Measurements from ENCODE around the gene CDC42EP2. TPM values are rescaled to one million over a fixed set of nuclear protein-coding genes. Genes with fewer than 3 reads are reported as not detected.

The CDC42EP2 gene
- total RNA-seq, 1 donor, result 0.81 TPM

GRCh38 chr11:65297026-65297672 lies 17.5 kb upstream of the CDC42EP2 start:
- DNase-seq (ENCODE audit: low read depth in 2 of 3, low spot score in 2 of 3), result no peak

DNA sequence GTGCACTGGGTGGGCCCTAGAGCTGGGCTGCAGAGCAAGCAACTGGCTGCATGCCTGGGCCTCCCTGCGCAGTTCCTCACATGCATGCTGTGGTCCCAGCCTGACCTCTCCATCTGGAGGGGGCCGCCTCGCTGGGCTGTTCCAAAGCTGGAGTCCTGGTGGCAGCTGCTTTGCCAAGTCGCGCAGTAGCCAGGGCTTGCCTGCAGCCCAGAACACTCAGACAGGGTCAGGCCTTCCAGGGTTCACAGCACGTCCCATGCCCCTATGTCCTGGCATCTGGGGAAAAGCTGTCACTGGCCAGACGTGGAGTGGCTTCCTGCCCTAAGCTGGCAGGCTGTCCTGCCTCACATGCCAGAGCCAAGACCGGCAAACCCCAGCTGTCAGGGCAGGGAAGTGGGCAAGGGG lies 16.5 kb upstream of the CDC42EP2 start:
- no peak for DNase-seq (ENCODE audit: low read depth in 2 of 3, low spot score in 2 of 3)

DNA sequence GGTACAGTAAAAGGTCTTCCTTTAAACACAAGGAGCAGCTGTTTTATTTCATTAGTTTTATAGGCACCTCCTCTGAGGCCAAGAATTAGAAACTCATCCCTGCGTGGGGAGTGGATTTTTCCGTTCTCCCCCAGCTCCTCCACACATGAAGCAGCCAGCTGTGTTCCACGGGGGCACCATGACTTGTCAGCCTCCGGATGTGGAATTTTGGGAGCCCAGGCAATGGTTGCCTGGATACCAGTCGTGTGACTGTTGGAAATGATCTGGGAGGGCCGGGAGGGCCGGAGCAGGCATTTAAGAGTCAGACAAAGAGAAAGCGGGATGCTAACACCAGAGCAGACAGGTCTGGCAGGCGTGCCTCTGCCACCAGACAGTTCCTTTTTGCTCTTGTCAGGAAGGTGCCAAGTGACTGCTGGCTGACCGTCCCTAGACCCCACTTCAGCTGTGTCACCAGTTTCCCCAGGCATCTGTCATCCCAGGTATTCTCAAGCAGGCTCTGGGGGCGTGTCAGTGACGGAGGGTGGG lies 15.9 kb upstream of the CDC42EP2 start:
- no peak for DNase-seq (ENCODE audit: low read depth in 2 of 3, low spot score in 2 of 3)

DNA sequence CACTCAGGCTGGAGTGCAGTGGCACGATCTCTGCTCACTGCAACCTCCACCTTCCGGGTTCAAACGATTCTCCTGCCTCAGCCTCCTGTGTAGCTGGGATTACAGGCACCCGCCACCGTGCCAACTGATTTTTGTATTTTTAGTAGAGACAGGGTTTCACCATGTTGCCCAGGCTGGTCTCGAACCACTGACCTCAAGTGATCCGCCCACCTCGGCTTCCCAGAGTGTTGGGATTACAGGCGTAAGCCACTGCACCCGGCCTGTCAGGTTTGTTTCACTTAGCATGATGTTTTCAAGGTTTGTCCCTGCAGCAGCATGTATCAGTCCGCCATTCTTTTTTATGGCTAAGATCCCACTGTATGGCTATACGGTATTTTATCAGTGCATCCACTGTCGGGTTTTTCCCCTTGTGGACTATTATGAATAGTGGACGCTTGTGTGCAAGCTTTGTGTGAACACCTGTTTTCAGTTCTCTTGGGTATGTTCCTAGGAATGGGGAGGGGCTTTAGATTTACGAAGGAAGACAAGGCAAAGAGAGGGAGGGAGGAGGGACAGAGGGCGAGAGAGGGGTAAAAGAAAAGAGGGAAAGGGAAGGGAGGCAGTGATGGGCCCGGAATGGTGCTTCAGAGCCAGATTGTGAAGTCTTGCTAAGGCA lies 13.9 kb upstream of the CDC42EP2 start:
- no peak for DNase-seq (ENCODE audit: low read depth in 2 of 3, low spot score in 2 of 3)

- DNase-seq (ENCODE audit: low read depth in 2 of 3, low spot score in 2 of 3), result no peak
These were observed 13.0 kb upstream of the CDC42EP2 start for GRCh38 chr11:65301491-65302329.

- DNase-seq (ENCODE audit: low read depth in 2 of 3, low spot score in 2 of 3), result no peak
These were observed 11.1 kb upstream of the CDC42EP2 start for GRCh38 chr11:65303555-65303954.

GRCh38 chr11:65304110-65304509 lies 10.6 kb upstream of the CDC42EP2 start:
- no peak for DNase-seq (ENCODE audit: low read depth in 2 of 3, low spot score in 2 of 3)

DNA sequence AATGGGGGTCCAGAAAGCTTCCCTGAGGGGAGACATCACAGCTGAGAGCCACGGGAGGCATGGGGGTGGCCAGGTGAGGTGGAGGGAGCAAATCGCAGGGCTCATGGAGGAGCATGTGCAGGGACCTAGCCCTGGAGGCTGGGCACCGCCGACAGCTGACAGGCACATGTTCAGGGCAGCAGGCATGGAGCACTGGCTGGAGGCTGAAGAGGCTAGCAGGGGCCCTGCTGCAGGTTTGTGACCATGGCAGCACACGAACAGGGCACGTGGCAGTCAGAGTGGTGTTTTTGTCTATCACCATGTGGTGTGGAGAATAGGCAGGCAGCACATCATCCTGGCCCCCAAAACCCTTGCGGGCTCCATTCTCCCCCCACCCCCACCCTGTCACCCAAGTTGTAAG lies 10.1 kb upstream of the CDC42EP2 start:
- no peak for DNase-seq (ENCODE audit: low read depth in 2 of 3, low spot score in 2 of 3)

GRCh38 chr11:65305501-65306268 lies 9.0 kb upstream of the CDC42EP2 start:
- DNase-seq (ENCODE audit: low read depth in 2 of 3, low spot score in 2 of 3), result no peak

GRCh38 chr11:65307298-65308229 lies 7.1 kb upstream of the CDC42EP2 start:
- DNase-seq (ENCODE audit: low read depth in 2 of 3, low spot score in 2 of 3), result no peak

DNA sequence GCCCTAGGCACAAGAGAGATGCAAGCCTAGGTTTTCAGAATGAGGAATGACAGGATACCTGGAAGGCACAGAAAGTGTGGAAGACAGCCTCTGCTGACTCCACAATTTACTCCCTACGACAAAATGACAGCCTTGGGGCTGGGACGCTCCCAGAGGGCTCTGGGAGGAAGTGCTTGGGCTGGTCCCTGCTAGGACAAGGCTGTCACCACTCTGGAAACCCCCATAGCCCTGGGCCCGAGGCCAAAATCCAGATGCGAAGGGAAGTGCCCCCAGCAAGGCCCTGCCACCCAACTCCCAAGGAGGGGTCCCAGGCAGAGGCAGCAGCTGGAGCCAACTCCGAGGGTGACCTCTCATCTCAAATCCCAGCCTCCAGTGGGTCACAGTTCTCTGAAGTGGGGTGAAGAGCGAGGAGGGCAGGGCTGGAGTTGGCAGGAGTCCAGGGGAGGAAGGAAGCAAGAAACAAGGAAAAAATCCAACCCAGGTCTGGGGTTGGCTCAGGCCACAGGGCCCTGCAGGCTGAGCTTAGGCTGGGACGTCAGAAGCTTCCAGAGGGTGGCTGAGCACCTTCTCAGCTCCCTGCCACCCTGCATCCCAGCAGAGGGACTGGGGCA lies 6.3 kb upstream of the CDC42EP2 start:
- DNase-seq (ENCODE audit: low read depth in 2 of 3, low spot score in 2 of 3), result peak in 2 of 3 donors; percentile 68 to 69

DNA sequence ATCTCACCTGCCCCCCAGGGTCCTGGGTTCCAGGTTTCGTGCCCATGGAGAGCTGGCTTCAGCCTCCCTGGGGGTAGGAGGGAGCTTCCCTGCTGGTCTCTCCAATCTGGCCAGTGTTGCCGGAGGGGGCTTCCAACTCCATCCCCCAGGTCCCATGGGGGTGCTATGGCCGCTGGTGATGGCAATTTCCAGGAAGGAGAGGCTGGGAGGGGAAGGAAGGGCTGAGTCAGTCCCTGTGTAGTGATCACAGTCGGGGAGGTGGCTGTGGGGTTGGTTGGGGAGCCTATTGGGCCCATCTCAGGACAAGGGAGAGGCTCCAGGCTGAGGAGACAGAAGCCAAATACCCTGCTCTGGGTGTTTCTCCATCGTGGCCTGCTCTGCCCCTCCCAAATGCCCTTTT lies 5.7 kb upstream of the CDC42EP2 start:
- no peak for DNase-seq (ENCODE audit: low read depth in 2 of 3, low spot score in 2 of 3)

- DNase-seq (ENCODE audit: low read depth in 2 of 3, low spot score in 2 of 3), result no peak
These were observed 4.5 kb upstream of the CDC42EP2 start for GRCh38 chr11:65310215-65310614.

DNA sequence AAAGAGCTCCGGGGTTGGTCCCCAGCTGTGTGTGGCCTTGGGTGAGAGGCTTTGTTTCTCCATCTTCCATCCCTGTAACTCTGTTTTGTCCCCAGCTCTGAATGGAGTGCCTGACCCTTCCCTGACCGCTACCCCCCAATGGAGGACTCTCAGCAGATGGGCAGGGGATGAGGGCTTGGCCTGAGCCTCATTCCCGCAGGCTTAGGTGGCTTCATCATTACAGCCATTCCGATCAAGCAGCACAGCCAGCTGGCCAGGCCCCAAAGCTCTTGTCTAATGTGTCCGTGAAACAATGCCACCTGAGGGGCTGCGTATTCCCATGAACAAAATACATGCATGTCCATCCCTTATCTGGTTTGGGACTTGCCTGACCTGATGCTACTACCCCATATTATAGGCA lies 3.9 kb upstream of the CDC42EP2 start:
- no peak for DNase-seq (ENCODE audit: low read depth in 2 of 3, low spot score in 2 of 3)

DNA sequence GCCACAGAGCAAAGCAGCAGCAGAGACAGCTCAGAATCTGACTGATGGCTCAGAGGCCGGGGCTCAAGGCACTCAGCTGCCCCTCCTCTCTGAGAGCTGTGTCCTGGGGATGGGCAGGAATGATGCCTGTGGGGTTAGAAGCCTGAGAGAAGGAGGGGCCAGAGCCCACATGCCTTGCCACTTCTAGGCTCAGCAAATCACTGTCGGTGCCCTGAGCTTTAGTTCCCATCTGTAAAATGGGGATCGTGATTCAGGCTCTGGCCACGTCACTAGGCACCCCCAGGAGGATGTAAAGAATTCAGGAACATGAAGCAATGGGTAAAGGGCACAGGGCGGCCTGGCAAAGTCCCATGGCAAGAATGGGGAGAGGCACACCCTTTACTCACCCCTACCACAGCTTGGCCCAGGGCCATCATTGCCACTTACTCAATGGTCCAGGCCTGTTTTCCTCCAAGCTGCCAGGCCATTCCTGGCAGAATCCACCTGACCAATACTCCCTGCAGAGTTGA lies 3.4 kb upstream of the CDC42EP2 start:
- DNase-seq (ENCODE audit: low read depth in 2 of 3, low spot score in 2 of 3), result no peak

GRCh38 chr11:65315204-65315865 lies 669 bp downstream of the CDC42EP2 start:
- peak; percentile 62 to 85 (median 82) for DNase-seq (ENCODE audit: low read depth in 2 of 3, low spot score in 2 of 3)

DNA sequence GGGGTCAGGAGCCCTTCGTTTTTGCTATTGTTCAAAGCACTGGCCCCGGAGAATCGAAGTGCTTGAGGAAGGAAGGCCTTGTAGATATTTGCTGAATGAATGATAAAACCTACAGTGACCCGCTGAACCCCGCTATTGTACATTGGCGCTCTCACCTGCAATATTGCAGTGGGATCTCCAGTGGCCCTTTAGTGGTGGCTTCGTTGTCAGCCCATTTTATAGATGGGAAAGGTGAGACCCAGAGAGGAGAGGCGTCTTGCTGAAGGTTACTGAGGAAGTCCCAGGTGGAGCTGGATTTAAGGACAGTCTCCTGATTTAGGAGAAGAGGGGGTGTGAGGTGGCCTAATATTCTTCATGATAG lies 1.2 kb downstream of the CDC42EP2 start:
- DNase-seq (ENCODE audit: low read depth in 2 of 3, low spot score in 2 of 3), result no peak

- no peak for DNase-seq (ENCODE audit: low read depth in 2 of 3, low spot score in 2 of 3)
These were observed 1.8 kb downstream of the CDC42EP2 start for GRCh38 chr11:65316227-65317024.
